Neuron (in vitro differentiated cells): ENCODE data around the gene VCX3A.
"Not testable (repeated sequence)": the region's sequence is repeated elsewhere in the genome, so short reads cannot be mapped to it uniquely, and the experiment has no call there.

Experiments
- H2AFZ ChIP-seq: one replicate; pipeline ENCODE4 v1.6.1; 2013; ENCODE audit warnings: low read depth, mild to moderate bottlenecking, inconsistent platforms, low read length, moderate library complexity
- H3K27me3 ChIP-seq: one replicate; pipeline ENCODE4 v1.6.1; 2013; ENCODE audit warnings: low read length; ENCODE audit not compliant: insufficient read depth
- H3K36me3 ChIP-seq: one replicate; pipeline ENCODE4 v1.6.1; 2013; ENCODE audit warnings: low read length; ENCODE audit not compliant: insufficient read depth
- H3K4me1 ChIP-seq: one replicate; pipeline ENCODE4 v1.6.1; 2013; ENCODE audit warnings: low read length; ENCODE audit not compliant: insufficient read depth
- H3K4me3 ChIP-seq: 2 replicates; pipeline ENCODE4 v1.5.1; 2013; ENCODE audit warnings: mild to moderate bottlenecking, low read length, moderate library complexity
- H3K9me3 ChIP-seq: one replicate; pipeline ENCODE4 v1.6.1; 2013; ENCODE audit warnings: low read length

The VCX3A gene

DNA sequence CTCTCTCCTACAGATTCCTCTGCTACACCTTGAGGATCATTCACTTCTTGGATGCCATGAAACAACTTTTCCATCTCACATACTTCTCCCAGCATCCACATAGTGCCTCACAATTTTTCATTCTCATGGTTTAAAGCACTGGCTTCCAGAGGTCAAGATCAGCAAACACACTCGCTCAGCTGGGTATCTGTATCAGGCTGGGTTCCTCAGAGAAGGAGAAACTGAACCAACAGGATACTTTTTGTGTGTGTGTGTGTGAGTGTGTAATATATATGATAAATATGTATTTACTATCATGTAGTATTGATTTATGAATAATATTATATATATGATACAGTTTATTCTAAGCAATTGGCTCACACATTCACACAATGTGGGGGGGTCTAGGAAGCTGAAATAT is at the start of gene VCX3A:
Gene VCX3A, minus strand, starts transcription at position 101 of the 400 bp plus-strand sequence. CDS start 621 bp downstream, outside the sequence.
- H3K9me3 ChIP-seq, H3K27me3 ChIP-seq, H3K4me3 ChIP-seq, H3K4me1 ChIP-seq, H3K36me3 ChIP-seq, H2AFZ ChIP-seq: not testable (repeated sequence)

DNA sequence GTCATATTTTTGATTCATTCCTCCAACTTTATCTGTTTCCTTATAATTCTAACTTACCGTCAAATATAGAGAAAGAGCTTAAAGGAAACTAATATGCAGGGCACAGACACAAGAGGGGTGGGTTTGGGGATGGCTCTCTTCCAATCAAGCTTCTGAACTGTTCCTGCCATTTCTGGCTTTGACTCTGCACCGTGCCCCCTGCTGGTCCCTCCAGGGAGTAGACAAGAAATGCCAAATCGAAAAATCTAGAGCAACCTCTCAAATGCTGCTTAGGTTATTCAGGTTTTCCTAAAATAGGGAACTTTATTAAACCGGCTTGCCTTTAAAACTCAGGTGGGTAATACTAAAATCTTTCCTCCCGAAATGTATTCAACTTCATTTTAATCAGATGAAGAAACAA is 39.8 kb upstream of the VCX3A start:
- no peaks in the 10 kb centered on the region for H3K27me3 ChIP-seq
- H2AFZ ChIP-seq = no peak overlapping the region
- H3K4me1 ChIP-seq = no peaks in the 10 kb centered on the region
- no peaks in the 10 kb centered on the region for H3K36me3 ChIP-seq
- no peaks in the 10 kb centered on the region for H3K9me3 ChIP-seq
- H3K4me3 ChIP-seq = no peak overlapping the region

GRCh38 chrX:6568031-6568430 is 33.1 kb upstream of the VCX3A start:
- Histone ChIP-seq H3K27me3 (no peaks in the 10 kb centered on the region), H3K36me3 (no peaks in the 10 kb centered on the region), H3K9me3 (no peaks in the 10 kb centered on the region), H3K4me3 (no peak overlapping the region), H2AFZ (no peak overlapping the region), H3K4me1 (no peaks in the 10 kb centered on the region)

DNA sequence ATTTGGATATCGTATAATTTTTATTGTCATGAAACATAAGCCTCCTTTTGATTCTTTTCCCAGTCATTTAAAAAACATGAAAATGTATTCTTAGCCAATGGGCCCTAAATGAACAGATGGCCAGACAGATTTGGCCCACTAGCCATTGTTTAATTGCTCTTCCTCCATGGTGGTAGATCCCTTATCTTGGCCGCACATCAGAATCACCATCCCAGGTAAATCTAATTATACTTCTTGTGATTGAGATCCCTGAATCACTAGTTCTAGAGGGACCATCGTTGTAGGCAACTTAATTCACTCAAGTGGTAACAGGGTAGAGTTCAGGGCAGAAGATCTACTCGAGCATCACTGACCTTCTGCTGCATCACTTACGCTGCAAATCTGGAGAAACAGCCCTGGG is 24.1 kb upstream of the VCX3A start:
- Histone ChIP-seq H3K4me3 (no peak overlapping the region), H3K36me3 (no peaks in the 10 kb centered on the region), H3K4me1 (no peaks in the 10 kb centered on the region), H2AFZ (no peak overlapping the region), H3K9me3 (no peaks in the 10 kb centered on the region), H3K27me3 (no peaks in the 10 kb centered on the region)

- Histone ChIP-seq H3K4me1 (no peaks in the 10 kb centered on the region), H3K9me3 (no peaks in the 10 kb centered on the region), H3K4me3 (no peak overlapping the region), H2AFZ (no peak overlapping the region), H3K27me3 (no peaks in the 10 kb centered on the region), H3K36me3 (no peaks in the 10 kb centered on the region)
Observed at GRCh38 chrX:6557690-6558089, 22.8 kb upstream of the VCX3A start.

- Histone ChIP-seq H2AFZ (no peak overlapping the region), H3K27me3 (no peaks in the 10 kb centered on the region), H3K9me3 (no peaks in the 10 kb centered on the region), H3K4me3 (no peak overlapping the region), H3K4me1 (no peaks in the 10 kb centered on the region), H3K36me3 (no peaks in the 10 kb centered on the region)
Observed at GRCh38 chrX:6550999-6551398, 16.1 kb upstream of the VCX3A start.

GRCh38 chrX:6545712-6546111 is 10.8 kb upstream of the VCX3A start:
- H3K4me1 ChIP-seq = no peaks in the 10 kb centered on the region
- no peak overlapping the region for H3K4me3 ChIP-seq
- H3K36me3 ChIP-seq = no peaks in the 10 kb centered on the region
- no peaks in the 10 kb centered on the region for H3K27me3 ChIP-seq
- no peak overlapping the region for H2AFZ ChIP-seq
- no peaks in the 10 kb centered on the region for H3K9me3 ChIP-seq

- Histone ChIP-seq H2AFZ (no peak overlapping the region), H3K36me3 (no peaks in the 10 kb centered on the region), H3K27me3 (no peaks in the 10 kb centered on the region), H3K4me3 (no peak overlapping the region), H3K4me1 (no peaks in the 10 kb centered on the region), H3K9me3 (no peaks in the 10 kb centered on the region)
Observed at GRCh38 chrX:6526564-6527136, 8.3 kb downstream of the VCX3A start.

GRCh38 chrX:6517376-6517775 is 17.5 kb downstream of the VCX3A start:
- Histone ChIP-seq H2AFZ (no peak overlapping the region), H3K27me3 (no peaks in the 10 kb centered on the region), H3K36me3 (no peaks in the 10 kb centered on the region), H3K4me3 (no peak overlapping the region), H3K9me3 (no peaks in the 10 kb centered on the region), H3K4me1 (no peaks in the 10 kb centered on the region)

DNA sequence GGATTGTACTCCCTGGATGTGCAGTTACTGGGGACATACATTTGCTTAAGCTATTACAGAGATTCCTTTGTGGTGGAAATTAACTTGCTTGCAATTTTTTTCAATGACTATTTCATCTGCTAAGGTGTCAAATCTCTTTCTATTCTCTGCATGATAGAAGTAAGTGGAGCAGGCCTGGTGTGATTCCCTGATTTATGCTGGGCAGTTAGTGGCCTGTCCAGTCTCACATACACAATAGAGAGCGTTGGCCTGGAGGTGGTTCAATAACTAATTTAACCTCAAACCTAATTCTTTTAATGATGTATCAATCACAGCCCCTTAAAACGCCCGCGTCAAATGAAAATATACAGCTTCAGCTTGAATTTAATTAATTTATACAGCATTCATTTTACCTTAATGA is 28.5 kb downstream of the VCX3A start:
- H2AFZ ChIP-seq = no peak overlapping the region
- peaks cover 6% of the 10 kb centered on the region for H3K4me1 ChIP-seq
- no peaks in the 10 kb centered on the region for H3K36me3 ChIP-seq
- no peaks in the 10 kb centered on the region for H3K27me3 ChIP-seq
- no peaks in the 10 kb centered on the region for H3K9me3 ChIP-seq
- H3K4me3 ChIP-seq = no peak overlapping the region

- no peaks in the 10 kb centered on the region for H3K27me3 ChIP-seq
- H3K36me3 ChIP-seq = no peaks in the 10 kb centered on the region
- no peak overlapping the region for H3K4me3 ChIP-seq
- H3K4me1 ChIP-seq = peaks cover 6% of the 10 kb centered on the region
- H2AFZ ChIP-seq = peak overlapping the region; percentile 10
- H3K9me3 ChIP-seq = no peaks in the 10 kb centered on the region
Observed at GRCh38 chrX:6505960-6506359, 29.0 kb downstream of the VCX3A start.

GRCh38 chrX:6500719-6501118 is 34.2 kb downstream of the VCX3A start:
- Histone ChIP-seq H3K36me3 (no peaks in the 10 kb centered on the region), H3K4me1 (peaks cover 1% of the 10 kb centered on the region), H3K9me3 (no peaks in the 10 kb centered on the region), H3K4me3 (no peak overlapping the region), H3K27me3 (no peaks in the 10 kb centered on the region), H2AFZ (no peak overlapping the region)

DNA sequence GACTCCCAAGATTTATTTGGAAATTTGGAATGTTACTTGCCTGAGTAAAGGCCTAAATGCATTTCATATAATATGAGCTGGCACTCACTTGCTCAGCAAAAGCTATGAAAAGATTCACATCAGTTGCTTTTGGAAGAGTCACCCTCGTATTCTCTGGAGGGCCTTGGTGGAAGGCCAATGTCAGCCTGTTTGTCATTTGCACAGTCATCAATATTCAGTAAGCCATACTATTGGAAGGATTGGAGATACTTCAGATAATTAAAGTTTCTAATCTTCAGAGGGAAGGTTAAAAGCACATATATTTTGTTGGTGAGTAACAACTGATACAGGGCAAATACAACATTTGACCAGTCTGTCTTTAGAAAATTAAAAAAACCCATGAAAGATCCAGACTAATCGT is 36.6 kb downstream of the VCX3A start:
- Histone ChIP-seq H3K27me3 (no peaks in the 10 kb centered on the region), H2AFZ (no peak overlapping the region), H3K36me3 (no peaks in the 10 kb centered on the region), H3K4me3 (no peak overlapping the region), H3K4me1 (no peaks in the 10 kb centered on the region), H3K9me3 (no peaks in the 10 kb centered on the region)
